ENCODE measurements around the gene TOR4A.
"Not testable (repeated sequence)": the region's sequence is repeated elsewhere in the genome, so short reads cannot be mapped to it uniquely, and the experiment has no call there.

TOR4A gene

GRCh38 chr9:137317718-137318511, 40.4 kb downstream of the TOR4A start:
- DNase-seq (ENCODE audit: low read depth in 2 of 2): no peak

- DNase-seq (ENCODE audit: low read depth in 2 of 2): no peak
Observed at GRCh38 chr9:137318602-137319001, 41.1 kb downstream of the TOR4A start.

- DNase-seq (ENCODE audit: low read depth in 2 of 2): no peak
Observed at GRCh38 chr9:137319011-137319738, 41.6 kb downstream of the TOR4A start.

DNA sequence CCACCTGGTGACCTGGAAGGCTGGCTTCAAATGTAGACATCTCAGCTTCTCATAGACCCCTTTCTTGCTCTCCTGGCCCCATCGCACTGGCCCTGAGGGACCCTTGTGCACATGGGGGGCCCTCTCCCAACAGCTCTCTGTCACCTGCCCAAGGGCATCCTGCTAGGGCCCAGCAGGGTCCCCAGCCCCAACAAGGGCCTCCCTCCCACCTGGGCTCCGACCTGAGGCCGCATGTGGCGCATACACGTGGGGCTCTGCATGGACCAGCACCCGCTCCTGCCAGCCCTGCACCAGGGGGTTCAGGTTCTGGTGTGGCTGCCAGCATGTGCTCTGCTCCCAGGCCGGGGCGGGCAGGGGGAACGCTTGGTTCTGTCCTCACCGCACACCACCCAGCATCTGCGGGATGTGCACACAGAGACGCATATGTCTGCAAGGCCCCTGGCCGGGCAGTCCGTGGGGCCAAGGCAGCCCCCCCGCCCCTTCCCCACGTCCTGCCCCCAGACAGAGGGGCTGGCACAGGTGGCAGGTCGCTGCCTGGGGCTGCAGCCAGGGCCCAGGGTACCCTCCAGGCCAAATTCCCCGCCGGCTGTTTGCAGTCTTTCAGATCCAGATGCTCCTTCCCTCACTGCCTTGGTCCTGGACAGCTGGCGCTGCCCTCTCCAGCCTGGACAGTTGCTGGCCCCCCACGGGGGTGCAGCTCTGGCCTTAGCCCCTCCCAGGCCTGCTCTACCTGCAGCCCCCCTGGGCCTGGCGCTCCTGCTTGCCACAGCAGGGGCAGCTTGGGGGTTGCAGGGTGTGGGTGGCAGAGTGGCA, 42.4 kb downstream of the TOR4A start:
- no peak for DNase-seq (ENCODE audit: low read depth in 2 of 2)

DNA sequence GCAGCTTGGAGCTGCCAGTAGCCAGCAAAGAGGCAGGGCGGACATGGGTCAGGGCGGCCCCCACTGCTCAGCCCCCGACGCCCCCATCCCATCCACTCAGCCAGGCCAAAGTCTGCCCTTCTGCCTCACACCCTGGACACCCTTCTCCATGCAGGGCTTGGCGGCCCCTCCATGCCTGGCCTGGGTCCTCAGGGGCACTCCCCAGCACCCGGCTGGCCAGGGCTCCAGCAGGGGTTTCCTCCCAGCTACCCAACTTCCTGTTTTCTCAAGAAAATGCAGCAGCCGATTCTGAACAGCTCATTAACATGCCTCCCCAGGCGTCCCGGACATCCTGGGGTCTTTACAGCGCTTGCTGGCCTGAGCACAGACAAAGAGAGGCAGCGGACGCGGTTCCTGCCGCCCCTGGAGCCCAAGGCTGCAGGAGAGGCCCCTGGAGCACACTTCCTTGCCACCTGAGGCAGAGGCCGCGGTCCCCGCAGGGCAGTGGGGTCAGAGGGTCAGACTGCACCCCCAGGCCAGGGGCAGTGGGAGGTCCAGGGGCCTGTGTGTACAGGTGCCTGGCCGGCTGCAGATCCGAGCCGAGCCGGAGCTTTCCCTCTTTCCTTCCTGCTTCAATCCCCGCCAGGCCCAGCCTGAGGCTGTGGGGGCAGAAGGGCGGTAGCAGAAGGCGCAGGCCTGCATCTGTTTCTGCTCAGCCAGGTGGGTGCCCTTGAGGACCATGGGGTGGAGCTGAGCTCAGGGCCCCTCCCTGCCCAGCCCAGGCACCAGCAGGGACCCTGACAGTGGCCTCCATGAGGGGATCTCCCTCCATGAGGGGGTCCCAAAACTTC, 43.2 kb downstream of the TOR4A start:
- no peak for DNase-seq (ENCODE audit: low read depth in 2 of 2)

GRCh38 chr9:137321726-137322361, 44.3 kb downstream of the TOR4A start:
- DNase-seq (ENCODE audit: low read depth in 2 of 2): no peak

- no peak for DNase-seq (ENCODE audit: low read depth in 2 of 2)
Observed at GRCh38 chr9:137323531-137324331, 46.2 kb downstream of the TOR4A start.

DNA sequence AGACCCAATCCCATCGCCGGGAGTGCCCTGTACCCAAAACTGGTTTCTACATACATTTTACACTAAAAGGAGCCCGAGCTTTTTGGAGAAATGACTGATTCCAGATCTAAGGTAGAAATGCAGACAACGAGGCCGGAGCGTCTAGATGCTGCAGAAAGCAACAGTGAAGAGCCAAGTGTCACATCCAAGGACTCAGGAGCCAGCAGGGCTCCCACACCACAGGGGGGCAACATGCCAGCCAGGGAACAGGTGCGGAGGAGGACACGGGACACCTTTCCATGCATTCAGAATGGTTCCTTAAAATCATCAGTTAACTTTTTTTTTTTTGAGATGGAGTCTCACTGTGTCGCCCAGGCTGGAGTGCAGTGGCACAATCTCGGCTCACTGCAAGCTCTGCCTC, 47.6 kb downstream of the TOR4A start:
- no peak for DNase-seq (ENCODE audit: low read depth in 2 of 2)

DNA sequence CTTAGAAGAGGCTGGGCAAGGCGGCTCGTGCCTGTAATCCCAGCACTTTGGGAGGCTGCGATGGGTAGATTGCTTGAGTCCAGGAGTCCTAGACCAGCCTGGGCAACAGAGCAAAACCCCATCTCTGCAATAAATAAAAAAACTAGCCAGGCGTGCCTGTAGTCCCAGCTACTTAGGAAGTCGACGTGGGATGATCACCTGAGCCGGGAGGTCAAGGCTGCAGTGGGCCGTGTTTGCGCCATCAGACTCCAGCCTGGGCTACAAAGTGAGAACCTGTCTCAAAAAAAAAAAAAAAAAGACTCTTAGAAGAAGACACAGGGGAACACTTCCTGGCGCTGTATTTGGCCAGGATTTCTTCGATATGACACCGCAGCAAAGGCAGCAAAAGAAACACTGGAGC, 48.3 kb downstream of the TOR4A start:
- DNase-seq (ENCODE audit: low read depth in 2 of 2): no peak

GRCh38 chr9:137326445-137327065, 49.0 kb downstream of the TOR4A start:
- no peak for DNase-seq (ENCODE audit: low read depth in 2 of 2)

GRCh38 chr9:137327641-137328550, 50.4 kb downstream of the TOR4A start:
- DNase-seq (ENCODE audit: low read depth in 2 of 2): not testable (repeated sequence)

- not testable (repeated sequence) for DNase-seq (ENCODE audit: low read depth in 2 of 2)
Observed at GRCh38 chr9:137329590-137329989, 52.1 kb downstream of the TOR4A start.

GRCh38 chr9:137330689-137331088, 53.2 kb downstream of the TOR4A start:
- no peak for DNase-seq (ENCODE audit: low read depth in 2 of 2)

- DNase-seq (ENCODE audit: low read depth in 2 of 2): no peak
Observed at GRCh38 chr9:137331929-137332328, 54.4 kb downstream of the TOR4A start.

Data from fibroblast of skin of left biceps (primary cell).